Duodenal mucosa (tissue), 2 donors: ENCODE data around the gene NCOA5.

ENCODE experiments used
- H3K27ac ChIP-seq: one replicate; pipeline ENCODE4 v1.7.0; 2013; ENCODE audit warnings: low read depth, low read length
- H3K27me3 ChIP-seq, 2 donors: one replicate each; pipeline ENCODE4 v1.7.0; 2013; ENCODE audit warnings: low read length in 2 of 2, control low read depth in 1 of 2; ENCODE audit not compliant: insufficient read depth in 2 of 2, control insufficient read depth in 1 of 2
- H3K36me3 ChIP-seq, 2 donors: one replicate each; pipeline ENCODE4 v1.7.0; 2013; ENCODE audit warnings: low read length in 2 of 2, control low read depth in 1 of 2; ENCODE audit not compliant: insufficient read depth in 2 of 2, control insufficient read depth in 1 of 2
- H3K4me1 ChIP-seq, 2 donors: one replicate each; pipeline ENCODE4 v1.7.0; 2013; ENCODE audit warnings: low read length in 2 of 2, control low read depth in 1 of 2; ENCODE audit not compliant: insufficient read depth in 2 of 2, control insufficient read depth in 1 of 2
- H3K4me3 ChIP-seq, 2 donors: one replicate each; pipeline ENCODE4 v1.7.0; 2013; ENCODE audit warnings: low read length in 2 of 2, low read depth in 1 of 2
- H3K9ac ChIP-seq, 2 donors: one replicate each; pipeline ENCODE4 v1.7.0; 2013; ENCODE audit warnings: low read length in 2 of 2, low read depth in 1 of 2
- H3K9me3 ChIP-seq, 2 donors: one replicate each; pipeline ENCODE4 v1.7.0; 2013; ENCODE audit warnings: low read length in 2 of 2, control low read depth in 1 of 2; ENCODE audit not compliant: control insufficient read depth in 1 of 2

Gene NCOA5

GRCh38 chr20:46021361-46022359 is 68.1 kb downstream of the NCOA5 start:
- Histone ChIP-seq H3K4me3 (peak overlapping the region; percentile 32 to 39), H3K9ac (no peak overlapping the region), H3K27me3 (peaks cover 11 to 23% of the 10 kb centered on the region in 2 donors), H3K27ac (no peak overlapping the region), H3K9me3 (no peaks in the 10 kb centered on the region), H3K36me3 (no peaks in the 10 kb centered on the region), H3K4me1 (peaks cover 9 to 13% of the 10 kb centered on the region in 2 donors)

DNA sequence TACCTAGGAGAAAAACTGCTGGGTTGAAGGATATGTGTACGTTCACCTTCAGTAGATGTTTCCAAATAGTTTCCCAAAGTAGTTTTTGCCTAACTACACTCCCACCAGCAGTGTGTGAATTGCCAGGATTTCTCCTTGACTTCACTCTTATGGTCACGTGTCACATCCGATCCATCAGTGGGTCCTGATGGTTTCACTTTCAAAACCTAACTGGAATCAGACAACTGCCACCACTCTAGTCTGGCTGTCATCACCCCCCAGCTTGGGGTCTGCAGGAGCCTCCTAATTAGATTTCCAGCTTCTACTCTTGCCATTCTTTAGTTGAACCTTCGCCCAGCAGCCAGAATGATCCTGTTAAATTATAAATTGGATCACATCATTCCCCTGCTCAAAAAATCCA is 69.2 kb downstream of the NCOA5 start:
- H3K27ac ChIP-seq, result no peak overlapping the region
- peaks cover 16 to 30% of the 10 kb centered on the region in 2 donors for H3K27me3 ChIP-seq
- no peak overlapping the region for H3K4me3 ChIP-seq
- no peaks in the 10 kb centered on the region for H3K36me3 ChIP-seq
- peaks cover 9 to 13% of the 10 kb centered on the region in 2 donors for H3K4me1 ChIP-seq
- H3K9me3 ChIP-seq, result no peaks in the 10 kb centered on the region
- H3K9ac ChIP-seq, result no peak overlapping the region

GRCh38 chr20:46018611-46019010 is 71.2 kb downstream of the NCOA5 start:
- peaks cover 17 to 24% of the 10 kb centered on the region in 2 donors for H3K27me3 ChIP-seq
- peaks cover 16 to 22% of the 10 kb centered on the region in 2 donors for H3K4me1 ChIP-seq
- H3K4me3 ChIP-seq, result no peak overlapping the region
- H3K9ac ChIP-seq, result no peak overlapping the region
- no peaks in the 10 kb centered on the region for H3K9me3 ChIP-seq
- no peaks in the 10 kb centered on the region for H3K36me3 ChIP-seq
- no peak overlapping the region for H3K27ac ChIP-seq

DNA sequence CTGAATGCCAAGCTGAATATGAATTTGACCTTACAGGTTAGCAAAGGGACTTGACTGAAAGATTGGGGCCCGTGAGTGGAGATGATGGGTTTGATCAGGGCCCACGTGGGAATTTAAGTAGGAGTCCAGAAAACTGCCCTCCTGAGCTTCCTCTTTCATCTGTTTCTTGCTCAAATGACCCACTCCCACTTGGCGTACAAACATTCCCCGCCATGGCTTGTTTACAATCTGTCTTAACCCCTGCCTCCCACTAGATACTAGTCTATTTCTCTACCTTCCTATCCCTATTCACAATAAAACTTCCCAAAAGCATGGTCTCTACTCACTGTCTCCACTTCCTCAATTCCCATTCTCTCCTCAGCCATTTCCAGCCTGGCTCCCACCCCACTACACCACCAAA is 71.7 kb downstream of the NCOA5 start:
- Histone ChIP-seq H3K27me3 (peaks cover 18 to 25% of the 10 kb centered on the region in 2 donors), H3K9me3 (no peaks in the 10 kb centered on the region), H3K27ac (no peak overlapping the region), H3K4me3 (no peak overlapping the region), H3K36me3 (no peaks in the 10 kb centered on the region), H3K9ac (no peak overlapping the region), H3K4me1 (peaks cover 16 to 24% of the 10 kb centered on the region in 2 donors)

DNA sequence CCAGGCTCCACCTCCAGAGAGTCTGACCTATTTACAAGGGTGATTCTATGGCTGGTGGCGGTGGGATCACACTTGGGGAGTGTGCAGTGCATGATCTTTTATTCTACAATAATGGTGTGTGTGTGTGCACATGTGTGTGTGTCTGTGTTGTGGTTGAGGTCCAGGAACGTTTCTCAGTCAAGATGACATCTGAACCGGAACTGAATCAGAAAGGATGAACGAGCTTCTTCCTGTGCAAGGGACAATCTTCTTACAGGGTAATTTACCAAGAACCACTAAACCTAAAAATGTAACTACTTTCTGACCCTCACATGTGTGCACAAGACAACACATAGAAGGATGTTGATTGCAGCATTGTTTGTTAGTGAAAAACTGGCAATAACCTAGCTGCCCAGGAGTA is 72.5 kb downstream of the NCOA5 start:
- H3K9me3 ChIP-seq, result no peaks in the 10 kb centered on the region
- no peak overlapping the region for H3K9ac ChIP-seq
- H3K4me1 ChIP-seq, result peaks cover 11 to 19% of the 10 kb centered on the region in 2 donors
- no peaks in the 10 kb centered on the region for H3K36me3 ChIP-seq
- peaks cover 26 to 33% of the 10 kb centered on the region in 2 donors for H3K27me3 ChIP-seq
- no peak overlapping the region for H3K27ac ChIP-seq
- H3K4me3 ChIP-seq, result no peak overlapping the region

- no peak overlapping the region for H3K27ac ChIP-seq
- no peaks in the 10 kb centered on the region for H3K36me3 ChIP-seq
- H3K4me1 ChIP-seq, result peaks cover 3 to 19% of the 10 kb centered on the region in 2 donors
- no peak overlapping the region for H3K4me3 ChIP-seq
- no peak overlapping the region for H3K9ac ChIP-seq
- no peaks in the 10 kb centered on the region for H3K9me3 ChIP-seq
- peaks cover 48 to 55% of the 10 kb centered on the region in 2 donors for H3K27me3 ChIP-seq
Observed at GRCh38 chr20:46014517-46015396, 75.0 kb downstream of the NCOA5 start.

DNA sequence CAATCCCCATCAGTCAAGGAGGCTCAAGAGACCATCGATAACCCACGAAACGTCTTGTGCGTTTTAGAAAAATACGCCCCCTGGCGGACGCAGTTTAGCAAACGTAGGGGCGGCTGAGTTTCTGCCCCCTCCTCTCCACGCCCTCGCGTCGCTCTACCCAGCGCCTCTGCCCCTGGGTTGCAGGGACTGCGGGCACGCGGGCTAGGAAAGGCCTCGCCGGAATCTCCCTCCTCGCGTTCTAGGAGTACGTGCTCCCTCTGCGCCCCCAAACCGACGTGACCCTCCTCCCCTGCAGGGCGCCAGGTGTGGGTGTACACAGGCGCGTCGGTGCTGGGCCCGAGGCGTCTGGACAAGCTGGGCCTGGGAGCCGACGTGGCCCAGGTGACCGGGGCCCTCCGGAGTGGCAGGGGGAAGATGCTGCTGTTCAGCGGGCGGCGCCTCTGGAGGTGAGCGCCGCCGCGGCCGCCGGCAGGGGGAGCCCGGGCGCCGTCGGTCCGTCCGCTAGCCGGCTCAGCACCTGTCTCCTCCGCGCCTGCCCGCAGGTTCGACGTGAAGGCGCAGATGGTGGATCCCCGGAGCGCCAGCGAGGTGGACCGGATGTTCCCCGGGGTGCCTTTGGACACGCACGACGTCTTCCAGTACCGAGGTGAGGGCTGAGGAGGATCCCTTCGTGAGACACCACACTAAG is 75.8 kb downstream of the NCOA5 start:
- Histone ChIP-seq H3K36me3 (no peaks in the 10 kb centered on the region), H3K27me3 (peaks cover 54 to 61% of the 10 kb centered on the region in 2 donors), H3K9ac (no peak overlapping the region), H3K9me3 (no peaks in the 10 kb centered on the region), H3K4me1 (peaks cover 3 to 19% of the 10 kb centered on the region in 2 donors), H3K27ac (no peak overlapping the region), H3K4me3 (no peak overlapping the region)

GRCh38 chr20:46013322-46013828 is 76.4 kb downstream of the NCOA5 start:
- H3K4me1 ChIP-seq, result peaks cover 3 to 19% of the 10 kb centered on the region in 2 donors
- H3K27ac ChIP-seq, result no peak overlapping the region
- no peaks in the 10 kb centered on the region for H3K36me3 ChIP-seq
- H3K9me3 ChIP-seq, result no peaks in the 10 kb centered on the region
- H3K27me3 ChIP-seq, result peaks cover 59 to 63% of the 10 kb centered on the region in 2 donors
- no peak overlapping the region for H3K4me3 ChIP-seq
- H3K9ac ChIP-seq, result no peak overlapping the region

- H3K27ac ChIP-seq, result no peak overlapping the region
- peaks cover 3 to 19% of the 10 kb centered on the region in 2 donors for H3K4me1 ChIP-seq
- no peak overlapping the region for H3K4me3 ChIP-seq
- peaks cover 57 to 63% of the 10 kb centered on the region in 2 donors for H3K27me3 ChIP-seq
- no peaks in the 10 kb centered on the region for H3K9me3 ChIP-seq
- no peak overlapping the region for H3K9ac ChIP-seq
- no peaks in the 10 kb centered on the region for H3K36me3 ChIP-seq
Observed at GRCh38 chr20:46012921-46013320, 76.8 kb downstream of the NCOA5 start.
